Astrocyte of the spinal cord (primary cell): ENCODE results near the gene MAEA.

ENCODE experiments used
- DNase-seq: peaks from one replicate; pipeline ENCODE4 v3.0.0; 2011; ENCODE audit warnings: low read depth, low spot score
- H3K4me3 ChIP-seq: 2 replicates; pipeline ENCODE4 v1.5.1; 2011; ENCODE audit warnings: low read depth, mild to moderate bottlenecking, low read length, moderate library complexity
- in situ Hi-C: cut with HindIII; loops from 2 replicates; pipeline ENCODE4 v1.10.0; 2017; ENCODE audit warnings: low sequenced_read_pairs
- TF ChIP-seq, protein P1 (sequence below): IDR thresholded peaks from 2 replicates; pipeline ENCODE4 v1.5.1; 2012; ENCODE audit warnings: low read depth, mild to moderate bottlenecking, low read length, inconsistent platforms

Gene MAEA

GRCh38 chr4:1354136-1354982 is 64.7 kb downstream of the MAEA start:
- TF ChIP-seq, protein P1, sequence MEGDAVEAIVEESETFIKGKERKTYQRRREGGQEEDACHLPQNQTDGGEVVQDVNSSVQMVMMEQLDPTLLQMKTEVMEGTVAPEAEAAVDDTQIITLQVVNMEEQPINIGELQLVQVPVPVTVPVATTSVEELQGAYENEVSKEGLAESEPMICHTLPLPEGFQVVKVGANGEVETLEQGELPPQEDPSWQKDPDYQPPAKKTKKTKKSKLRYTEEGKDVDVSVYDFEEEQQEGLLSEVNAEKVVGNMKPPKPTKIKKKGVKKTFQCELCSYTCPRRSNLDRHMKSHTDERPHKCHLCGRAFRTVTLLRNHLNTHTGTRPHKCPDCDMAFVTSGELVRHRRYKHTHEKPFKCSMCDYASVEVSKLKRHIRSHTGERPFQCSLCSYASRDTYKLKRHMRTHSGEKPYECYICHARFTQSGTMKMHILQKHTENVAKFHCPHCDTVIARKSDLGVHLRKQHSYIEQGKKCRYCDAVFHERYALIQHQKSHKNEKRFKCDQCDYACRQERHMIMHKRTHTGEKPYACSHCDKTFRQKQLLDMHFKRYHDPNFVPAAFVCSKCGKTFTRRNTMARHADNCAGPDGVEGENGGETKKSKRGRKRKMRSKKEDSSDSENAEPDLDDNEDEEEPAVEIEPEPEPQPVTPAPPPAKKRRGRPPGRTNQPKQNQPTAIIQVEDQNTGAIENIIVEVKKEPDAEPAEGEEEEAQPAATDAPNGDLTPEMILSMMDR: no peak
- no peak for DNase-seq
- in situ Hi-C loops: no loop called here
- H3K4me3 ChIP-seq: no peak overlapping the region

- H3K4me3 ChIP-seq: no peak overlapping the region
- no peak for DNase-seq
- in situ Hi-C loops: no loop called here
- TF ChIP-seq, protein P1: no peak
Measured at GRCh38 chr4:1354983-1355275, 65.2 kb downstream of the MAEA start.

DNA sequence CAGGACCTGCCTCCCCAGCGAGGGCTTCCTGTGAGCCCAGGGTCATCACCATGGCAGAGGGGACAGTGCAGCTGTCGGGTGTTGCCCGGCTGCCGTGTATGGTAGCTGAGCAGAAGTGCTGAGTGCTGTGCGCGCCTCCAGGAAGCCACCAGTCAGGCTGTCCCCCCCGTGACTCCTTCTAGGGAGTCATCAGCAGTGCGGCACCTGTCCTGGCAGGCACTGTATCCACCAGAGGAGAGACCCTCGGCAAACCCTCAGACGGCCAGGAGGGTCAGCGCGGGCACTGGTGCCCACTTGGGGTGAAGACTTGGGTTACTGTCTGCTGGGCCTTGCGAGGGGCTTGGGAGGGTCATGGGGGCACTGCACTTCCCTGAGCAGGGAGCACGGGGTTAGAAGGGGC is 65.7 kb downstream of the MAEA start:
- no peak for DNase-seq
- in situ Hi-C loops: no loop called here
- TF ChIP-seq, protein P1: no peak
- no peak overlapping the region for H3K4me3 ChIP-seq

DNA sequence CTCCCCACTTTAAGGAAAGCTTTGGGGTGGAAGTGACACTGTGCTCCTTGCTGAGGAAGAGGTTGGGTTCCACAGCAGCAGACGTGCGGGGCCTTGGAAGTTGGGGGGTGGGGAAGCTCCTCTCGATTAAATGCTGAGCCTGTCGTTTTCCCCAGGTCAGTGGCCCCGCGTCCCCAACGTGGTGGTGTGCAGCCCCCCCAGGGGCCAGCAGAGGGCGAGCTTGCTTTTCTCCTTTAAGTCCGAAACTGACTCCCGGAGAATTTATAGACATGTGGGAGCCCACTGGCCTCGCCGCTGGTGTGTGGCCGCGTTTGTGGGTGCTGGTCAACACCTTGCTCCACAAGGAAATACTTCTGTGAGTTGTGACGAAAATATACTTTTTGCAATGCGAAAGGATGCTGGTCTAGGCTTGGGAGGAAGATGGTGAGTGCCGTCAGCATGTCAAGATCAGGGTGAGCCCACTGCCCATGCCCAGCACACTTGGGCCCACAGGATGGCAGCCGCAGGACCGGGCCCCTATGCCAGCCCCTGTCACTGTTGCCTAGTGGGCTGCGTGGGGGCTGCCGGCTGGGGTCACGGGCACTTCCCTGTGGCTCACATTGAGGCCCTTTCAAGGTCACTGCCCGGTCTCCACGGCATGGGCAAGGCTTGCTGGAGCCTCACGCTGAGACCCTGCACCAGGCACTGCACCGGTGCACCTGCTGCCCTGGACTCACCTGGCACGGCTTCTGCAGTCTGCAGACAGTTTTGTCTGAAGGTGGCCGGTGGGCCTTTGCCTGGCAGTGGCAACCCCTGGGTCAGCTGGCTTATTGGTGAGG is 66.7 kb downstream of the MAEA start:
- no peak overlapping the region for H3K4me3 ChIP-seq
- in situ Hi-C loops: no loop called here
- peak; percentile 54 for DNase-seq
- TF ChIP-seq, protein P1: peak; percentile 94

GRCh38 chr4:1357356-1358248 is 67.9 kb downstream of the MAEA start:
- no peak for DNase-seq
- in situ Hi-C loops: no loop called here
- TF ChIP-seq, protein P1: no peak
- H3K4me3 ChIP-seq: no peak overlapping the region
